ENCODE results near the gene NBPF3.
"Not testable (repeated sequence)": the region's sequence is repeated elsewhere in the genome, so short reads cannot be mapped to it uniquely, and the experiment has no call there.

NBPF3 gene

GRCh38 chr1:21406659-21407058 is 33.3 kb upstream of the NBPF3 start:
- TF ChIP-seq CTCF (IDR thresholded peaks at IDR 0.05; ENCODE audit: insufficient read depth, low read depth, low read length, missing control alignments), result no peak
- H3K4me3 ChIP-seq (ENCODE audit: low read depth, low read length), result no peak overlapping the region
- no peak for DNase-seq (ENCODE audit: low read depth)

GRCh38 chr1:21409897-21410296 is 30.0 kb upstream of the NBPF3 start:
- DNase-seq (ENCODE audit: low read depth); H3K4me3 ChIP-seq (ENCODE audit: low read depth, low read length): not testable (repeated sequence)

GRCh38 chr1:21414015-21414414 is 25.9 kb upstream of the NBPF3 start:
- no peak for TF ChIP-seq CTCF (IDR thresholded peaks at IDR 0.05; ENCODE audit: insufficient read depth, low read depth, low read length, missing control alignments)
- no peak for DNase-seq (ENCODE audit: low read depth)
- no peak overlapping the region for H3K4me3 ChIP-seq (ENCODE audit: low read depth, low read length)

GRCh38 chr1:21420378-21420777 is 19.6 kb upstream of the NBPF3 start:
- not testable (repeated sequence) for DNase-seq (ENCODE audit: low read depth); H3K4me3 ChIP-seq (ENCODE audit: low read depth, low read length)

- not testable (repeated sequence) for H3K4me3 ChIP-seq (ENCODE audit: low read depth, low read length)
Measured at GRCh38 chr1:21421307-21421706, 18.6 kb upstream of the NBPF3 start.

GRCh38 chr1:21427798-21428480 is 12.0 kb upstream of the NBPF3 start:
- H3K4me3 ChIP-seq (ENCODE audit: low read depth, low read length); DNase-seq (ENCODE audit: low read depth): not testable (repeated sequence)

More at GRCh38 chr1:21421307-21421706, 18.6 kb upstream of the NBPF3 start:
- DNase-seq (ENCODE audit: low read depth), result not testable (repeated sequence)

- DNase-seq (ENCODE audit: low read depth); H3K4me3 ChIP-seq (ENCODE audit: low read depth, low read length): not testable (repeated sequence)
Measured at GRCh38 chr1:21428481-21429073, 11.4 kb upstream of the NBPF3 start.

GRCh38 chr1:21429210-21429609 is 10.7 kb upstream of the NBPF3 start:
- DNase-seq (ENCODE audit: low read depth), result not testable (repeated sequence)

GRCh38 chr1:21430875-21431274 is 9.1 kb upstream of the NBPF3 start:
- H3K4me3 ChIP-seq (ENCODE audit: low read depth, low read length); DNase-seq (ENCODE audit: low read depth): not testable (repeated sequence)

More at GRCh38 chr1:21429210-21429609, 10.7 kb upstream of the NBPF3 start:
- H3K4me3 ChIP-seq (ENCODE audit: low read depth, low read length), result not testable (repeated sequence)

- H3K4me3 ChIP-seq (ENCODE audit: low read depth, low read length), result no peak overlapping the region
- TF ChIP-seq CTCF (IDR thresholded peaks at IDR 0.05; ENCODE audit: insufficient read depth, low read depth, low read length, missing control alignments), result no peak
- DNase-seq (ENCODE audit: low read depth), result no peak
Measured at GRCh38 chr1:21434394-21434793, 5.5 kb upstream of the NBPF3 start.
